Measurements from ENCODE around the gene CH25H.
"Not testable (repeated sequence)": the region's sequence is repeated elsewhere in the genome, so short reads cannot be mapped to it uniquely, and the experiment has no call there.

CH25H gene

DNA sequence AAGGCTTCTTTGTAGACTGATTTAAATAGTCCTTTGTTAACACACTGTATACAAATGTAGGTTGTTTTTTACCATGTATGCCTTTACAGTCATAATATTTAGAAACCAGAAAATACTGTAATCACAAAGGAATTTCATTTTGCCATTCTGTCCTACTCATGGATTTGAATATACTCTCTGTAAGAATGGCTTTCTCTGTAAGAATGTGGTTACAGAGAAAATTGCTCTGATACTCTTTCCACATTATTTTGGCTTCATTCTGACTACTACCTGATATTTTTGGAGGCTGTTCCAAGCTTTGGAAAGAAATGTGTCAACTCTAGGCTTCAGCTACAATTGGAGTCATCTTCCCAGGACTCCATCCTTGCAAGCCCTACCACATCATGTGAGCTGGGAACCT, 23.5 kb downstream of the CH25H start:
- Histone ChIP-seq H3K4me3 (ENCODE audit: low read depth, low read length) (no peak overlapping the region), H3K4me1 (ENCODE audit: control insufficient read depth, insufficient read depth, low read length) (no peaks in the 10 kb centered on the region), H3K27me3 (ENCODE audit: control insufficient read depth, insufficient read depth, low read length) (no peaks in the 10 kb centered on the region), H3K9me3 (ENCODE audit: control insufficient read depth, insufficient read depth, low read length) (no peaks in the 10 kb centered on the region), H3K9ac (ENCODE audit: low read depth, low read length) (no peak overlapping the region), H3K36me3 (ENCODE audit: control insufficient read depth, insufficient read depth, low read length) (no peaks in the 10 kb centered on the region)

DNA sequence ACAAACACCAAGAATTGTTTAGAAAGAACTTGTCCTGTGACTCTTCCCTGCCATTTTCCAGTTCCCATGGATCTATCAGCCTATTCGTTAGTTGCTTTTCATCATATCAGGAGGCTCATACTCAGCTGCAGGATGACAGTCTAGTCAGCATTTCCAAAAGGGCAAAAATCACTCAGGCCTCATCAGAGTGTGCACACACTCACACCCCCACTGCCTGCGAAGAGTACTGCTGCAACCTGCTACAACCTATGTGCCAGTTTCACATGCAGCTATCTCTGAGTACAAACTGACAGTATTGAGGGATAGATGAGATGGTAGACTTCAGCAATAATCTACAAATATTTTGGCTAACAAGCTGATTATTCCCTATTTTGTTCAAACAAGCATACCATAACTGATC, 24.2 kb downstream of the CH25H start:
- Histone ChIP-seq H3K9me3 (ENCODE audit: control insufficient read depth, insufficient read depth, low read length) (no peaks in the 10 kb centered on the region), H3K4me3 (ENCODE audit: low read depth, low read length) (no peak overlapping the region), H3K9ac (ENCODE audit: low read depth, low read length) (no peak overlapping the region), H3K27me3 (ENCODE audit: control insufficient read depth, insufficient read depth, low read length) (no peaks in the 10 kb centered on the region), H3K4me1 (ENCODE audit: control insufficient read depth, insufficient read depth, low read length) (no peaks in the 10 kb centered on the region), H3K36me3 (ENCODE audit: control insufficient read depth, insufficient read depth, low read length) (no peaks in the 10 kb centered on the region)

- H3K36me3 ChIP-seq (ENCODE audit: control insufficient read depth, insufficient read depth, low read length), result no peaks in the 10 kb centered on the region
- no peak overlapping the region for H3K4me3 ChIP-seq (ENCODE audit: low read depth, low read length)
- H3K9ac ChIP-seq (ENCODE audit: low read depth, low read length), result no peak overlapping the region
- no peaks in the 10 kb centered on the region for H3K27me3 ChIP-seq (ENCODE audit: control insufficient read depth, insufficient read depth, low read length)
- no peaks in the 10 kb centered on the region for H3K9me3 ChIP-seq (ENCODE audit: control insufficient read depth, insufficient read depth, low read length)
- peaks cover 3% of the 10 kb centered on the region for H3K4me1 ChIP-seq (ENCODE audit: control insufficient read depth, insufficient read depth, low read length)
These were observed 31.3 kb downstream of the CH25H start for GRCh38 chr10:89175816-89176215.

DNA sequence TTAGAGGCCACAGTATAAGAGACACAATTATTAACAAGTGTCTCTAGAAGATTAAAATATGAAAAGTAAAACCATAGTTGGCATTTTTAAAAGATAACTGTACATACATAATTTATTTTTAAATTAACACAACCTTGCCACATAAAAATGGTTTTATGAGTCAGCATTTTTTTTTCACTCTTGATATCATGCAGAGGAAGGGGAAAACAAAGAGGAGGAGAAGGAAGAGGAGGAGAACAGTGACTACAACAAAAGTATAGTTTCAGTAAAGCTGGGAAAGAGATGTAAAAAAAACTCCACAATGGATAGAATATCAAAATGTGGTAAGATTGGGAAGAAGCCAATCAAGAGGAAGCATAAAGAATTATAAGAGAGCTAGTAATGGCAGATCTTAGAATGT, 34.0 kb downstream of the CH25H start:
- H3K9me3 ChIP-seq (ENCODE audit: control insufficient read depth, insufficient read depth, low read length), result no peaks in the 10 kb centered on the region
- no peak overlapping the region for H3K9ac ChIP-seq (ENCODE audit: low read depth, low read length)
- no peaks in the 10 kb centered on the region for H3K36me3 ChIP-seq (ENCODE audit: control insufficient read depth, insufficient read depth, low read length)
- H3K4me1 ChIP-seq (ENCODE audit: control insufficient read depth, insufficient read depth, low read length), result peaks cover 3% of the 10 kb centered on the region
- H3K4me3 ChIP-seq (ENCODE audit: low read depth, low read length), result no peak overlapping the region
- no peaks in the 10 kb centered on the region for H3K27me3 ChIP-seq (ENCODE audit: control insufficient read depth, insufficient read depth, low read length)

- Histone ChIP-seq H3K9me3 (ENCODE audit: control insufficient read depth, insufficient read depth, low read length) (no peaks in the 10 kb centered on the region), H3K4me1 (ENCODE audit: control insufficient read depth, insufficient read depth, low read length) (peaks cover 3% of the 10 kb centered on the region), H3K27me3 (ENCODE audit: control insufficient read depth, insufficient read depth, low read length) (no peaks in the 10 kb centered on the region), H3K4me3 (ENCODE audit: low read depth, low read length) (no peak overlapping the region), H3K36me3 (ENCODE audit: control insufficient read depth, insufficient read depth, low read length) (no peaks in the 10 kb centered on the region), H3K9ac (ENCODE audit: low read depth, low read length) (no peak overlapping the region)
These were observed 35.1 kb downstream of the CH25H start for GRCh38 chr10:89171996-89172395.

- Histone ChIP-seq H3K4me3 (ENCODE audit: low read depth, low read length) (no peak overlapping the region), H3K36me3 (ENCODE audit: control insufficient read depth, insufficient read depth, low read length) (no peaks in the 10 kb centered on the region), H3K27me3 (ENCODE audit: control insufficient read depth, insufficient read depth, low read length) (no peaks in the 10 kb centered on the region), H3K9me3 (ENCODE audit: control insufficient read depth, insufficient read depth, low read length) (no peaks in the 10 kb centered on the region), H3K4me1 (ENCODE audit: control insufficient read depth, insufficient read depth, low read length) (peaks cover 3% of the 10 kb centered on the region), H3K9ac (ENCODE audit: low read depth, low read length) (no peak overlapping the region)
These were observed 35.7 kb downstream of the CH25H start for GRCh38 chr10:89171263-89171872.

GRCh38 chr10:89168354-89168900, 38.7 kb downstream of the CH25H start:
- not testable (repeated sequence) for H3K9me3 ChIP-seq (ENCODE audit: control insufficient read depth, insufficient read depth, low read length); H3K4me1 ChIP-seq (ENCODE audit: control insufficient read depth, insufficient read depth, low read length)

GRCh38 chr10:89167915-89168314, 39.2 kb downstream of the CH25H start:
- Histone ChIP-seq H3K36me3 (ENCODE audit: control insufficient read depth, insufficient read depth, low read length) (no peaks in the 10 kb centered on the region), H3K4me3 (ENCODE audit: low read depth, low read length) (no peak overlapping the region), H3K4me1 (ENCODE audit: control insufficient read depth, insufficient read depth, low read length) (peaks cover 3% of the 10 kb centered on the region), H3K9ac (ENCODE audit: low read depth, low read length) (no peak overlapping the region), H3K9me3 (ENCODE audit: control insufficient read depth, insufficient read depth, low read length) (no peaks in the 10 kb centered on the region), H3K27me3 (ENCODE audit: control insufficient read depth, insufficient read depth, low read length) (no peaks in the 10 kb centered on the region)

More at GRCh38 chr10:89168354-89168900, 38.7 kb downstream of the CH25H start:
- H3K9ac ChIP-seq (ENCODE audit: low read depth, low read length); H3K4me3 ChIP-seq (ENCODE audit: low read depth, low read length); H3K36me3 ChIP-seq (ENCODE audit: control insufficient read depth, insufficient read depth, low read length); H3K27me3 ChIP-seq (ENCODE audit: control insufficient read depth, insufficient read depth, low read length): not testable (repeated sequence)

GRCh38 chr10:89165923-89166322, 41.2 kb downstream of the CH25H start:
- H3K4me3 ChIP-seq (ENCODE audit: low read depth, low read length), result no peak overlapping the region
- H3K36me3 ChIP-seq (ENCODE audit: control insufficient read depth, insufficient read depth, low read length), result no peaks in the 10 kb centered on the region
- H3K4me1 ChIP-seq (ENCODE audit: control insufficient read depth, insufficient read depth, low read length), result no peaks in the 10 kb centered on the region
- no peaks in the 10 kb centered on the region for H3K9me3 ChIP-seq (ENCODE audit: control insufficient read depth, insufficient read depth, low read length)
- no peak overlapping the region for H3K9ac ChIP-seq (ENCODE audit: low read depth, low read length)
- no peaks in the 10 kb centered on the region for H3K27me3 ChIP-seq (ENCODE audit: control insufficient read depth, insufficient read depth, low read length)

DNA sequence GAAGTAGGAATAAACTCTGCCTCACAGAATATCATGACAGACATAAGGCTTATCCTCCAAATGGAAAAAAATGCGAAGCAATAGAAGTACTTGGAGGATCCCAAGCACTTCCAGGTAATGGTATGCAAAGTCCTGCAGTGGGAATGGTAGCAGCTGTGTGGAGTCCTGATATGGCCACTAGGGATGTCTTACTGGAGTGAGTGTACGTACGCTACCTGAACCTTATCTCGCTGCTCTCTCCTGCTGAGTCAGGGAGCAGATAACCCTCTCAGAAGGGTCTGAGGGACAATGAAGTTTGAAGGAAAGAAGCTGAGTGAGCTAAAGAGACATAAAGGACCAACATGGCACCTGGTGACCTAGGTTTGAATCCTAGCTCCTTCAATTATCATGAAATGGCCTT, 42.2 kb downstream of the CH25H start:
- H3K9ac ChIP-seq (ENCODE audit: low read depth, low read length), result no peak overlapping the region
- H3K4me3 ChIP-seq (ENCODE audit: low read depth, low read length), result no peak overlapping the region
- H3K36me3 ChIP-seq (ENCODE audit: control insufficient read depth, insufficient read depth, low read length), result no peaks in the 10 kb centered on the region
- H3K4me1 ChIP-seq (ENCODE audit: control insufficient read depth, insufficient read depth, low read length), result no peaks in the 10 kb centered on the region
- no peaks in the 10 kb centered on the region for H3K27me3 ChIP-seq (ENCODE audit: control insufficient read depth, insufficient read depth, low read length)
- no peaks in the 10 kb centered on the region for H3K9me3 ChIP-seq (ENCODE audit: control insufficient read depth, insufficient read depth, low read length)

DNA sequence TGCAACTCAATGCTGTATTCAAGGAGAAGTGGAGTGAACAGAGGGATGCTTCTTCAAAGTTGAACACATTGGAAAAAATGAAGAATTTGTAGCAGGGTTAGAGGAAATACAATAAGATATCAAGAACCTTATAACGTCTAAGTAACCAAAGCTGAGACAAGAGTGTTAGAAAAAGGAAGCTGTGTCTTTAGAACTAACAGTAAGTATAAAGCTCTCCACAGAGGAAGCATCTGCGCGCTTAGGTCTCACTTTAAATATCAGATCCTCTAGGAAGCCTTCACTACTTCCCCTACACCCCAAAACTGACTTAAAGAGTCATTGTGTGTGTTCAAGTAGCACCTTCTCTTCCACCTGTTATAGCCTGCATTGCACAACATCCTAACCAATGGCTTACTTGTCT, 43.0 kb downstream of the CH25H start:
- no peak overlapping the region for H3K9ac ChIP-seq (ENCODE audit: low read depth, low read length)
- H3K4me1 ChIP-seq (ENCODE audit: control insufficient read depth, insufficient read depth, low read length), result no peaks in the 10 kb centered on the region
- H3K4me3 ChIP-seq (ENCODE audit: low read depth, low read length), result no peak overlapping the region
- H3K36me3 ChIP-seq (ENCODE audit: control insufficient read depth, insufficient read depth, low read length), result no peaks in the 10 kb centered on the region
- no peaks in the 10 kb centered on the region for H3K9me3 ChIP-seq (ENCODE audit: control insufficient read depth, insufficient read depth, low read length)
- no peaks in the 10 kb centered on the region for H3K27me3 ChIP-seq (ENCODE audit: control insufficient read depth, insufficient read depth, low read length)

DNA sequence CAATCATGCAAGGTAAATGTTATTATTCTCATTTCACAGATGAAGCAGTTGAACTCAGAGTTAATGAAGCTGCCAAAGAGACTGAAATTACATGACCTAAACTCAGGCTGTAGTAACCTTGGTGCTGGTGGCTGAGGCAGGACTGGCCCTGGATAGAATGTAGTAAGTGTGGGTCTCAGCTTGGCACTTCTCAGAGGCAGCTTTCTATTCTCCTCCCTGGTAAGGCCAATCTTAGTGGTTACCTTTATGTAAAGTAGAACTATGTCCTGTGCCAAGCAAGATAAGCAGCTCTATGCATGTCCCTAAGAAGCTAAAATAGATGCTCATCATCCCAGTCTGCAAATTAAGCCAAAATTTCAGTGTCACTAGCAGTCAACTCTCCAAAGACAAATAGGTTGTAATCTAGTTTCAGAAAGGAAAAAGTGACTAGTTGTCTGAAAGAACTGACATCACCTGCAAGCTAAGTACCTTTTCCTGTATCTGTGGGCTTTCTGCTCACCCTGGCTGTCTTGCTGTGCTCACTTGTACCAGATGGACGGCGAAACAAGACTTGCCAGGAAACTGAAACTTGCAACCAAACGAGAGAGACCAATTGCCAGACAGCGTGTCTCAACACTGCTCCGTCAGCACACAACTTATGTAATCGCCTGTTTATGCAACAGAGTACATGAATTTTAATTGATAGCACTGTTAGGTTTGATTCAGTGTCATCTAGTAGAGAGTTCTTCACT, 43.7 kb downstream of the CH25H start:
- Histone ChIP-seq H3K9ac (ENCODE audit: low read depth, low read length) (no peak overlapping the region), H3K9me3 (ENCODE audit: control insufficient read depth, insufficient read depth, low read length) (no peaks in the 10 kb centered on the region), H3K4me1 (ENCODE audit: control insufficient read depth, insufficient read depth, low read length) (no peaks in the 10 kb centered on the region), H3K27me3 (ENCODE audit: control insufficient read depth, insufficient read depth, low read length) (no peaks in the 10 kb centered on the region), H3K4me3 (ENCODE audit: low read depth, low read length) (no peak overlapping the region), H3K36me3 (ENCODE audit: control insufficient read depth, insufficient read depth, low read length) (no peaks in the 10 kb centered on the region)
